Osteocyte (in vitro differentiated cells): Measurements from ENCODE around the gene EIPR1. TPM values are rescaled to one million over a fixed set of nuclear protein-coding genes. Genes with fewer than 3 reads are reported as not detected.

ENCODE experiments used
- DNase-seq: peaks from one replicate; pipeline ENCODE4 v3.0.0; 2021; ENCODE audit warnings: mixed read lengths; ENCODE audit not compliant: unreplicated experiment; ENCODE audit errors: extremely low spot score
- H3K27ac Mint-ChIP-seq: one replicate; pipeline ENCODE4 v1.8.0; 2021; ENCODE audit warnings: mild to moderate bottlenecking, mixed read lengths; ENCODE audit not compliant: unreplicated experiment
- H3K27me3 Mint-ChIP-seq: one replicate; pipeline ENCODE4 v1.8.0; 2021; ENCODE audit warnings: mixed read lengths; ENCODE audit not compliant: unreplicated experiment
- H3K36me3 Mint-ChIP-seq: one replicate; pipeline ENCODE4 v1.8.0; 2021; ENCODE audit warnings: mixed read lengths; ENCODE audit not compliant: unreplicated experiment
- H3K4me1 Mint-ChIP-seq: one replicate; pipeline ENCODE4 v1.8.0; 2021; ENCODE audit warnings: mixed read lengths; ENCODE audit not compliant: unreplicated experiment
- H3K4me3 Mint-ChIP-seq: one replicate; pipeline ENCODE4 v1.8.0; 2021; ENCODE audit warnings: mild to moderate bottlenecking, moderate library complexity, mixed read lengths; ENCODE audit not compliant: unreplicated experiment
- H3K9me3 Mint-ChIP-seq: one replicate; pipeline ENCODE4 v1.8.0; 2021; ENCODE audit warnings: mixed read lengths; ENCODE audit not compliant: unreplicated experiment
- CTCF ChIP-seq: fragments of 200-600 bp; sonication (generic); IDR thresholded peaks from 2 replicates; pipeline ENCODE4 v1.5.0; 2021; ENCODE audit warnings: antibody characterized with exemption, mild to moderate bottlenecking, moderate library complexity
- total RNA-seq: library from RNA; stranded (reverse); gene quantifications from 2 replicates; pipeline ENCODE4 v1.2.1, GENCODE V29; 2021

The EIPR1 gene
- total RNA-seq, 1 donor from 2014 or later, result 19.9 TPM

GRCh38 chr2:3312576-3313345 lies 64.9 kb downstream of the EIPR1 start:
- Mint-ChIP-seq H3K27me3 (no peaks in the 10 kb centered on the region), H3K4me1 (peaks cover 8% of the 10 kb centered on the region), H3K9me3 (no peaks in the 10 kb centered on the region), H3K36me3 (no peaks in the 10 kb centered on the region), H3K27ac (no peak overlapping the region), H3K4me3 (no peak overlapping the region)
- no peak for DNase-seq
- no peak for TF ChIP-seq CTCF

- H3K36me3 Mint-ChIP-seq, result no peaks in the 10 kb centered on the region
- H3K27me3 Mint-ChIP-seq, result no peaks in the 10 kb centered on the region
- DNase-seq, result no peak
- no peak overlapping the region for H3K4me3 Mint-ChIP-seq
- H3K27ac Mint-ChIP-seq, result no peak overlapping the region
- no peaks in the 10 kb centered on the region for H3K9me3 Mint-ChIP-seq
- TF ChIP-seq CTCF, result no peak
- H3K4me1 Mint-ChIP-seq, result peaks cover 8% of the 10 kb centered on the region
These were observed 66.0 kb downstream of the EIPR1 start for GRCh38 chr2:3311601-3312000.

- Mint-ChIP-seq H3K36me3 (no peaks in the 10 kb centered on the region), H3K9me3 (no peaks in the 10 kb centered on the region), H3K27ac (no peak overlapping the region), H3K4me1 (peaks cover 8% of the 10 kb centered on the region), H3K27me3 (no peaks in the 10 kb centered on the region), H3K4me3 (no peak overlapping the region)
- TF ChIP-seq CTCF, result no peak
- DNase-seq, result no peak
These were observed 67.9 kb downstream of the EIPR1 start for GRCh38 chr2:3309496-3310355.

GRCh38 chr2:3307901-3308300 lies 69.7 kb downstream of the EIPR1 start:
- DNase-seq, result no peak
- Mint-ChIP-seq H3K36me3 (no peaks in the 10 kb centered on the region), H3K9me3 (no peaks in the 10 kb centered on the region), H3K4me1 (peaks cover 19% of the 10 kb centered on the region), H3K27me3 (no peaks in the 10 kb centered on the region), H3K4me3 (no peak overlapping the region), H3K27ac (no peak overlapping the region)
- no peak for TF ChIP-seq CTCF

- H3K4me1 Mint-ChIP-seq, result peaks cover 25% of the 10 kb centered on the region
- no peak for TF ChIP-seq CTCF
- H3K27ac Mint-ChIP-seq, result no peak overlapping the region
- no peaks in the 10 kb centered on the region for H3K36me3 Mint-ChIP-seq
- H3K27me3 Mint-ChIP-seq, result no peaks in the 10 kb centered on the region
- no peak overlapping the region for H3K4me3 Mint-ChIP-seq
- no peak for DNase-seq
- no peaks in the 10 kb centered on the region for H3K9me3 Mint-ChIP-seq
These were observed 70.4 kb downstream of the EIPR1 start for GRCh38 chr2:3307236-3307635.
